HCT116 (cell line): Measurements from ENCODE around the gene TIMP3. TPM values are rescaled to one million over a fixed set of nuclear protein-coding genes. Genes with fewer than 3 reads are reported as not detected.

ENCODE experiments used
- ATAC-seq: fragments of 200-7000 bp; cut with Tn5 transposase; 2 replicates; pipeline ENCODE4 v1.9.1; 2020; ENCODE audit warnings: mild to moderate bottlenecking, moderate library complexity
- BruUV-seq: library from RNA; stranded (reverse); fragments of 400-500 nt; replicated peaks from 2 replicates; lab custom pipeline; 2021; lab: Mats Ljungman, UMichigan
- CTCF ChIA-PET: fragments of 300-600 bp; sonication (Branson Sonifier 250); formaldehyde crosslinking; loops from one replicate; lab custom pipeline; 2021; ENCODE audit warnings: antibody characterized with exemption; lab: Charles Lee
- POLR2A ChIA-PET: fragments of 300-600, 350-600 bp; sonication (Branson Sonifier 250); formaldehyde crosslinking; loops from one replicate; lab custom pipeline; 2021; ENCODE audit warnings: antibody characterized with exemption; lab: Charles Lee
- RAD21 ChIA-PET, 2 experiments: fragments of 300-600 bp; sonication (Branson Sonifier 250); formaldehyde crosslinking; loops; one replicate each; lab custom pipeline; 2023; ENCODE audit warnings: low total read pairs in 2 of 2; ENCODE audit not compliant: uncharacterized antibody in 2 of 2, unreplicated experiment in 2 of 2, low non-redundant PET in 1 of 2; lab: Charles Lee
- DNase-seq: peaks from one replicate; pipeline ENCODE4 v3.0.0-alpha.2; 2010; ENCODE audit warnings: low read depth, low spot score
- H2AFZ ChIP-seq: fragments of 200-600 bp; shearing (Covaris generic), sonication (generic); 2 replicates; pipeline ENCODE4 v1.6.1; 2017; ENCODE audit warnings: low read depth, mixed run types, mixed read lengths, antibody characterized with exemption, low read length; ENCODE audit not compliant: poor library complexity, severe bottlenecking
- H3K27ac ChIP-seq: 2 replicates; pipeline ENCODE4 v1.5.1; 2012; ENCODE audit warnings: low read depth, low read length
- H3K27me3 ChIP-seq: fragments of 200-600 bp; sonication (generic); 2 replicates; pipeline ENCODE4 v1.6.1; 2016; ENCODE audit warnings: mixed run types, low read length, mixed read lengths; ENCODE audit not compliant: insufficient read depth
- H3K36me3 ChIP-seq, 2 experiments: fragments of 200-500 bp in 1 of 2; fragments of 200-600 bp in 1 of 2; sonication (Bioruptor generic) in 1 of 2; sonication (generic) in 1 of 2; 2 replicates each; pipeline versions ENCODE4 v1.5.1 to v1.6.1; 2014 to 2016; ENCODE audit warnings: low read length in 2 of 2, inconsistent platforms in 1 of 2, mixed read lengths in 1 of 2, mixed run types in 1 of 2; ENCODE audit not compliant: insufficient read depth in 2 of 2, control insufficient read depth in 1 of 2
- H3K4me1 ChIP-seq, 2 experiments: fragments of 200-600 bp in 1 of 2; sonication (generic) in 1 of 2; 2 replicates each; pipeline versions ENCODE4 v1.5.1 to v1.6.1; 2012 to 2017; ENCODE audit warnings: low read length in 2 of 2, inconsistent platforms in 1 of 2, mild to moderate bottlenecking in 1 of 2, mixed read lengths in 1 of 2, mixed run types in 1 of 2, moderate library complexity in 1 of 2; ENCODE audit not compliant: insufficient read depth in 2 of 2, control insufficient read depth in 1 of 2
- H3K4me2 ChIP-seq: fragments of 200-600 bp; sonication (generic); 2 replicates; pipeline ENCODE4 v1.6.1; 2017; ENCODE audit warnings: mixed run types, low read length, mixed read lengths
- H3K4me3 ChIP-seq, 2 experiments: fragments of 200-600 bp in 1 of 2; sonication (generic) in 1 of 2; replicated peaks in 1 of 2; 2 replicates each; pipeline ENCODE4 v1.5.1; 2011 to 2016; ENCODE audit warnings: low read length in 2 of 2, control low read depth in 1 of 2, low read depth in 1 of 2, mild to moderate bottlenecking in 1 of 2, mixed read lengths in 1 of 2, mixed run types in 1 of 2
- H3K79me2 ChIP-seq: fragments of 200-600 bp; sonication (generic); 2 replicates; pipeline ENCODE4 v1.6.1; 2017; ENCODE audit warnings: mild to moderate bottlenecking, mixed run types, low read length, moderate library complexity, mixed read lengths; ENCODE audit not compliant: insufficient read depth
- H3K9ac ChIP-seq: fragments of 200-600 bp; sonication (generic); 2 replicates; pipeline ENCODE4 v1.6.1; 2016; ENCODE audit warnings: low read length, mixed read lengths
- H3K9me2 ChIP-seq: fragments of 200-600 bp; sonication (generic), shearing (Covaris generic); 2 replicates; pipeline ENCODE4 v1.6.1; 2017; ENCODE audit warnings: mixed run types, mild to moderate bottlenecking, moderate library complexity; ENCODE audit not compliant: insufficient read depth
- H3K9me3 ChIP-seq, 2 experiments: fragments of 200-500 bp in 1 of 2; fragments of 200-600 bp in 1 of 2; sonication (Bioruptor generic) in 1 of 2; sonication (generic) in 1 of 2; 2 replicates each; pipeline ENCODE4 v1.6.1; 2014 to 2017; ENCODE audit warnings: low read length in 2 of 2, mixed read lengths in 2 of 2, inconsistent platforms in 1 of 2, low read depth in 1 of 2, mild to moderate bottlenecking in 1 of 2, mixed run types in 1 of 2, moderate library complexity in 1 of 2; ENCODE audit not compliant: control insufficient read depth in 1 of 2, insufficient read depth in 1 of 2
- H4K20me1 ChIP-seq: fragments of 200-600 bp; sonication (generic), shearing (Covaris generic); 2 replicates; pipeline ENCODE4 v1.6.1; 2017; ENCODE audit warnings: mixed run types, mild to moderate bottlenecking, moderate library complexity; ENCODE audit not compliant: insufficient read depth
- CBX3 ChIP-seq: IDR thresholded peaks from 2 replicates; pipeline ENCODE4 v1.6.1; 2012; ENCODE audit warnings: low read depth
- MAX ChIP-seq: IDR thresholded peaks from 2 replicates; pipeline ENCODE4 v1.6.1; 2012
- POLR2AphosphoS5 ChIP-seq: IDR thresholded peaks from 2 replicates; pipeline ENCODE4 v1.6.1; 2011; ENCODE audit warnings: mild to moderate bottlenecking, low read depth, low read length, moderate library complexity
- RAD21 ChIP-seq: IDR thresholded peaks from 2 replicates; pipeline ENCODE4 v1.6.1; 2012; ENCODE audit warnings: low read depth, mild to moderate bottlenecking
- TCF7L2 ChIP-seq: IDR thresholded peaks from 2 replicates; pipeline ENCODE4 v1.7.0; 2011; ENCODE audit warnings: borderline replicate concordance, inconsistent platforms; ENCODE audit not compliant: insufficient read depth, insufficient read length; ENCODE audit errors: extremely low read depth
- YY1 ChIP-seq: IDR thresholded peaks from 2 replicates; pipeline ENCODE4 v1.6.1; 2011; ENCODE audit warnings: low read length, low read depth, moderate library complexity, mild to moderate bottlenecking; ENCODE audit not compliant: insufficient replicate concordance; ENCODE audit errors: extremely low read depth
- ZBTB33 ChIP-seq: IDR thresholded peaks from 2 replicates; pipeline ENCODE4 v1.6.1; 2011; ENCODE audit warnings: mild to moderate bottlenecking, low read length, moderate library complexity; ENCODE audit not compliant: insufficient replicate concordance; ENCODE audit errors: extremely low read depth
- ZNF274 ChIP-seq: fragments of 200-500 bp; sonication (Bioruptor generic); IDR thresholded peaks from 2 replicates; pipeline ENCODE4 v1.6.1; 2014; ENCODE audit warnings: mild to moderate bottlenecking, low read depth, low read length, inconsistent platforms
- intact Hi-C: fragments of 100-400 bp; cut with micrococcal nuclease; formaldehyde crosslinking; loops from 2 replicates; pipeline ENCODE4 v1.10.0; 2022
- total RNA-seq: library from RNA; stranded (reverse); gene quantifications from one replicate; pipeline ENCODE4 v1.2.1, GENCODE V29; 2021; ENCODE audit not compliant: unreplicated experiment

TIMP3 gene
- total RNA-seq, 1 experiment from 2014 or later, result 2.2 TPM

- no peak overlapping the region for H3K27ac ChIP-seq
- H3K9ac ChIP-seq, result no peak overlapping the region
- H3K27me3 ChIP-seq, result peaks cover 5% of the 10 kb centered on the region; the same call in 1 of the 2 replicates
- BruUV-seq, result no TSS peak
- ChIA-PET CTCF (interaction anchor here (0.6 to 0.7 kb wide), 2 partner anchors 13 to 140 kb away, joined by 3 read pairs; no protein-coding TSS in a partner anchor), RAD21 (no interaction called here), POLR2A (no interaction called here)
- ATAC-seq (no peak), DNase-seq (no peak)
- no peaks in the 10 kb centered on the region for H3K9me3 ChIP-seq
- H3K9me2 ChIP-seq, result no peaks in the 10 kb centered on the region
- no peak overlapping the region for H3K4me3 ChIP-seq
- H3K79me2 ChIP-seq, result no peaks in the 10 kb centered on the region
- TF ChIP-seq POLR2AphosphoS5 (no peak), MAX (no peak), YY1 (no peak), RAD21 (no peak), TCF7L2 (no peak), ZNF274 (no peak), ZBTB33 (no peak), CBX3 (no peak)
- H4K20me1 ChIP-seq, result no peaks in the 10 kb centered on the region
- H3K36me3 ChIP-seq, result no peaks in the 10 kb centered on the region
- H3K4me1 ChIP-seq, result peaks cover 2 to 7% of the 10 kb centered on the region in 2 experiments; a peak in 1 of 4 replicates
- H3K4me2 ChIP-seq, result no peak overlapping the region
- intact Hi-C loops, result loop anchor here (10.0 kb wide), 1 partner anchor 56 kb away; no protein-coding TSS in a partner anchor
- no peak overlapping the region for H2AFZ ChIP-seq
These were observed 1.2 kb upstream of the TIMP3 start for GRCh38 chr22:32800158-32800882.
